Transverse colon (tissue), 3 donors: ENCODE data around the gene PLEKHA6.

ENCODE experiments used
- CTCF ChIP-seq, 5 experiments: fragments of 200-600 bp in 3 of 5; fragments of 450-650 bp in 2 of 5; sonication (generic) in 3 of 5; IDR thresholded peaks; 1 replicate in 2 of 5; 2 replicates in 3 of 5; pipeline ENCODE4 v1.5.1; 2016 to 2017; ENCODE audit warnings: antibody characterized with exemption in 5 of 5, inconsistent platforms in 3 of 5, mild to moderate bottlenecking in 2 of 5, moderate library complexity in 1 of 5
- POLR2A ChIP-seq: fragments of 450-650 bp; IDR thresholded peaks from one replicate; pipeline ENCODE4 v1.6.1; 2016; ENCODE audit warnings: antibody characterized with exemption, mild to moderate bottlenecking, moderate library complexity

GRCh38 chr1:204402391-204402790, 42.7 kb upstream of the PLEKHA6 start:
- no peak for TF ChIP-seq CTCF (IDR thresholded peaks at IDR 0.05)
- no peak for TF ChIP-seq POLR2A
